Cerebellar nuclear complex (tissue), 1 donor: ENCODE measurements around the gene CACNA1B.
"Not testable (repeated sequence)": the region's sequence is repeated elsewhere in the genome, so short reads cannot be mapped to it uniquely, and the experiment has no call there.

Experiments used
- DNase-seq, 2 experiments: peaks; one replicate each; lab custom pipeline; 2025; lab: John Stamatoyannopoulos, UW

CACNA1B gene

GRCh38 chr9:138015021-138015829 lies 137.6 kb downstream of the CACNA1B start:
- DNase-seq = no peak

- no peak for DNase-seq
Observed at GRCh38 chr9:138016406-138017187, 139.0 kb downstream of the CACNA1B start.

- DNase-seq = no peak
Observed at GRCh38 chr9:138017200-138017599, 139.6 kb downstream of the CACNA1B start.

- DNase-seq = not testable (repeated sequence)
Observed at GRCh38 chr9:138019514-138019913, 141.9 kb downstream of the CACNA1B start.

- no peak for DNase-seq
Observed at GRCh38 chr9:138020120-138020794, 142.7 kb downstream of the CACNA1B start.

- no peak for DNase-seq
Observed at GRCh38 chr9:138020795-138021182, 143.2 kb downstream of the CACNA1B start.

- no peak for DNase-seq
Observed at GRCh38 chr9:138021251-138022056, 143.9 kb downstream of the CACNA1B start.

GRCh38 chr9:138022121-138022741 lies 144.6 kb downstream of the CACNA1B start:
- no peak for DNase-seq

GRCh38 chr9:138022756-138023393 lies 145.3 kb downstream of the CACNA1B start:
- DNase-seq = no peak

GRCh38 chr9:138023394-138024124 lies 146.0 kb downstream of the CACNA1B start:
- DNase-seq = no peak

- DNase-seq = no peak
Observed at GRCh38 chr9:138024131-138024530, 146.5 kb downstream of the CACNA1B start.

- DNase-seq = no peak
Observed at GRCh38 chr9:138024831-138025291, 147.3 kb downstream of the CACNA1B start.

GRCh38 chr9:138025417-138025816 lies 147.8 kb downstream of the CACNA1B start:
- DNase-seq = no peak

GRCh38 chr9:138025908-138026307 lies 148.3 kb downstream of the CACNA1B start:
- no peak for DNase-seq

GRCh38 chr9:138028596-138028995 lies 151.0 kb downstream of the CACNA1B start:
- no peak for DNase-seq

GRCh38 chr9:138031186-138031585 lies 153.6 kb downstream of the CACNA1B start:
- no peak for DNase-seq

GRCh38 chr9:138033950-138034349 lies 156.4 kb downstream of the CACNA1B start:
- no peak for DNase-seq

GRCh38 chr9:138037140-138037539 lies 159.6 kb downstream of the CACNA1B start:
- DNase-seq = no peak

- no peak for DNase-seq
Observed at GRCh38 chr9:138038244-138038671, 160.7 kb downstream of the CACNA1B start.
